Measurements from ENCODE around the gene PTPRH.

- no peak for TF ChIP-seq POLR2A (IDR thresholded peaks at IDR 0.05; ENCODE audit: extremely low read depth, insufficient read length)
- no peak for TF ChIP-seq CTCF (IDR thresholded peaks at IDR 0.05; ENCODE audit: low read depth, low read length)
- TF ChIP-seq MAX (IDR thresholded peaks at IDR 0.05; ENCODE audit: low read depth, low read length) = no peak
- no peak for TF ChIP-seq MYC (IDR thresholded peaks at IDR 0.05; ENCODE audit: low read depth, low read length)
These were observed 37.9 kb downstream of the PTPRH start for GRCh38 chr19:55171440-55171839.

All from NB4 (cell line).